Lower lobe of right lung (tissue), 2 donors: ENCODE results near the gene GDF7. TPM values are rescaled to one million over a fixed set of nuclear protein-coding genes. Genes with fewer than 3 reads are reported as not detected.

Experiments used
- ATAC-seq, 2 donors: fragments of 200-7000 bp; cut with Tn5 transposase; one replicate each; pipeline ENCODE4 v1.9.1; 2020 to 2022; ENCODE audit warnings: mild to moderate bottlenecking in 2 of 2, moderate library complexity in 2 of 2
- DNase-seq: peaks from one replicate; pipeline ENCODE4 v3.0.0-alpha.2; 2020
- H3K27ac ChIP-seq: fragments of 200-600 bp; one replicate; pipeline ENCODE4 v1.8.0; 2022
- H3K27me3 ChIP-seq: fragments of 200-600 bp; one replicate; pipeline ENCODE4 v1.8.0; 2022; ENCODE audit warnings: low read depth
- H3K36me3 ChIP-seq: fragments of 200-600 bp; one replicate; pipeline ENCODE4 v1.8.0; 2022; ENCODE audit warnings: mild to moderate bottlenecking
- H3K4me1 ChIP-seq: fragments of 200-600 bp; one replicate; pipeline ENCODE4 v1.8.0; 2022
- H3K4me3 ChIP-seq: fragments of 200-600 bp; one replicate; pipeline ENCODE4 v1.8.0; 2022; ENCODE audit warnings: mild to moderate bottlenecking
- H3K9me3 ChIP-seq: fragments of 200-600 bp; one replicate; pipeline ENCODE4 v1.8.0; 2022
- intact Hi-C: fragments of 100-400 bp; cut with DNase I; formaldehyde crosslinking; loops from one replicate; pipeline ENCODE4 v1.11.0; 2022
- total RNA-seq: library from RNA; stranded (reverse); fragmentation: NEBNext Ultra II Directional; extraction: Animal tissue kit (Norgen Biotek cat#: 25700); gene quantifications from one replicate; pipeline ENCODE4 v1.2.1, GENCODE V29; 2021
- TF ChIP-seq, protein P1 (sequence below): fragments of 200-600 bp; IDR thresholded peaks from one replicate; pipeline ENCODE4 v1.8.0; 2022; ENCODE audit warnings: antibody characterized with exemption, mild to moderate bottlenecking
- donor health status: DM: no; HTN: yes; CAD: no; lungs with severe emphysema.

The GDF7 gene
- total RNA-seq, 1 donor from 2014 or later = 0.62 TPM

- no peak overlapping the region for H3K4me3 ChIP-seq
- DNase-seq (no peak), ATAC-seq (no peak)
- no peaks in the 10 kb centered on the region for H3K36me3 ChIP-seq
- peaks cover 25% of the 10 kb centered on the region for H3K4me1 ChIP-seq
- no peak overlapping the region for H3K27ac ChIP-seq
- H3K27me3 ChIP-seq = peaks cover 97% of the 10 kb centered on the region
- intact Hi-C loops = no loop called here
- H3K9me3 ChIP-seq = no peaks in the 10 kb centered on the region
- TF ChIP-seq, protein P1, sequence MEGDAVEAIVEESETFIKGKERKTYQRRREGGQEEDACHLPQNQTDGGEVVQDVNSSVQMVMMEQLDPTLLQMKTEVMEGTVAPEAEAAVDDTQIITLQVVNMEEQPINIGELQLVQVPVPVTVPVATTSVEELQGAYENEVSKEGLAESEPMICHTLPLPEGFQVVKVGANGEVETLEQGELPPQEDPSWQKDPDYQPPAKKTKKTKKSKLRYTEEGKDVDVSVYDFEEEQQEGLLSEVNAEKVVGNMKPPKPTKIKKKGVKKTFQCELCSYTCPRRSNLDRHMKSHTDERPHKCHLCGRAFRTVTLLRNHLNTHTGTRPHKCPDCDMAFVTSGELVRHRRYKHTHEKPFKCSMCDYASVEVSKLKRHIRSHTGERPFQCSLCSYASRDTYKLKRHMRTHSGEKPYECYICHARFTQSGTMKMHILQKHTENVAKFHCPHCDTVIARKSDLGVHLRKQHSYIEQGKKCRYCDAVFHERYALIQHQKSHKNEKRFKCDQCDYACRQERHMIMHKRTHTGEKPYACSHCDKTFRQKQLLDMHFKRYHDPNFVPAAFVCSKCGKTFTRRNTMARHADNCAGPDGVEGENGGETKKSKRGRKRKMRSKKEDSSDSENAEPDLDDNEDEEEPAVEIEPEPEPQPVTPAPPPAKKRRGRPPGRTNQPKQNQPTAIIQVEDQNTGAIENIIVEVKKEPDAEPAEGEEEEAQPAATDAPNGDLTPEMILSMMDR = no peak
Observed at GRCh38 chr2:20668871-20669475, 2.0 kb downstream of the GDF7 start.

DNA sequence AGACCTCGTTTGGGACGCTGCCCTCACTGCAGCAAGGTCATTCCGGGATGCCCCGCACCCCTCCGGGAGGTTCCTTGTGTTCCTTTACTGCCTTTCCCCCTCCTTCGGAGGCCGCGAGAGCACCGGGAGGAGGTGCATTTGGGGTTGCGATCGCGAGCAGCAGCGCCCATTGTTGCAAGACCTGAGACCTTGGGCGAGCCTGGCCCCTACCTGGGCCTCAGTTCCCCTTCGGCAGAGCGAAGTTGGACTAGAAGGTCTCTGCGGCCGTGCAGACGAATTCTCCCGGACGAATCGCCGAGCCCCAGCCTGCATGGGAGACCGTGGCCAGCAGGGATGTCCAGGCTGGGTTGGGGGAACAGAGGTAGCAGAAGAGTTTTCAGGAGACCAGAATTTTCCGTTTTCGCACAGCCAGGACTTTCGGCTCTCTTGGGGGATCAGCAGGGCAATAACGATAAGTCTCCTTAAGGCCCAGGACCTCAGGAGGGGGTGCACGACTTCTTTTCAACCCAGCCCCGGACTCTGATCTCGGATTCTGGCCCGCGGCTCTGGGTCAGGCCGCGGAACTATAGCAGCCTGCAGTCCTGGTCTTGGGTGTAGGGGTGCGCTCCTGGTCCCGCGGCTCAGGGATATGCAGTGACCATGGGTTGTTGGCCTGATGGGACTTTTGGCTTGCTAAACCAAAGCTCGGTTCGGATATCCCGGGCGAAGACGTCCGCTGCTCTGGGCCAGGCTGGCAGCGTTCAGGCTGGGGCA, 2.8 kb downstream of the GDF7 start:
- Histone ChIP-seq H3K9me3 (no peaks in the 10 kb centered on the region), H3K27ac (no peak overlapping the region), H3K4me1 (peaks cover 25% of the 10 kb centered on the region), H3K27me3 (peaks cover 96% of the 10 kb centered on the region), H3K36me3 (no peaks in the 10 kb centered on the region), H3K4me3 (no peak overlapping the region)
- ATAC-seq (no peak), DNase-seq (no peak)
- TF ChIP-seq, protein P1 = no peak
- intact Hi-C loops = loop anchor here (10.0 kb wide), 1 partner anchor 295 kb away; no protein-coding TSS in a partner anchor

DNA sequence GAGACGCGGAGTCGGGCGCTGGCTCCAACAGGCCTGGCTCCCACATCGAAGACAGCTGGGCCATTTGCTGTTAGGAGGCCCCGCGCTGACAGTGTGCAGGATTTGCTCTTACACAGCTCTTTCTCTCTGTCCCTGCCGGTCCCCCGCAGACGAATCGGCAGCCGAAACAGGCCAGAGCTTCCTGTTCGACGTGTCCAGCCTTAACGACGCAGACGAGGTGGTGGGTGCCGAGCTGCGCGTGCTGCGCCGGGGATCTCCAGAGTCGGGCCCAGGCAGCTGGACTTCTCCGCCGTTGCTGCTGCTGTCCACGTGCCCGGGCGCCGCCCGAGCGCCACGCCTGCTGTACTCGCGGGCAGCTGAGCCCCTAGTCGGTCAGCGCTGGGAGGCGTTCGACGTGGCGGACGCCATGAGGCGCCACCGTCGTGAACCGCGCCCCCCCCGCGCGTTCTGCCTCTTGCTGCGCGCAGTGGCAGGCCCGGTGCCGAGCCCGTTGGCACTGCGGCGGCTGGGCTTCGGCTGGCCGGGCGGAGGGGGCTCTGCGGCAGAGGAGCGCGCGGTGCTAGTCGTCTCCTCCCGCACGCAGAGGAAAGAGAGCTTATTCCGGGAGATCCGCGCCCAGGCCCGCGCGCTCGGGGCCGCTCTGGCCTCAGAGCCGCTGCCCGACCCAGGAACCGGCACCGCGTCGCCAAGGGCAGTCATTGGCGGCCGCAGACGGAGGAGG, 3.5 kb downstream of the GDF7 start:
- H3K4me3 ChIP-seq = no peak overlapping the region
- no peak for DNase-seq
- peaks cover 93% of the 10 kb centered on the region for H3K27me3 ChIP-seq
- no peak for ATAC-seq
- TF ChIP-seq, protein P1 = no peak
- no peaks in the 10 kb centered on the region for H3K9me3 ChIP-seq
- intact Hi-C loops = loop anchor here (10.0 kb wide), 1 partner anchor 294 kb away; no protein-coding TSS in a partner anchor
- no peaks in the 10 kb centered on the region for H3K36me3 ChIP-seq
- H3K4me1 ChIP-seq = peaks cover 25% of the 10 kb centered on the region
- no peak overlapping the region for H3K27ac ChIP-seq

GRCh38 chr2:20671036-20671735, 4.2 kb downstream of the GDF7 start:
- Histone ChIP-seq H3K4me3 (no peak overlapping the region), H3K27me3 (peaks cover 86% of the 10 kb centered on the region), H3K4me1 (peaks cover 18% of the 10 kb centered on the region), H3K27ac (no peak overlapping the region), H3K36me3 (no peaks in the 10 kb centered on the region), H3K9me3 (no peaks in the 10 kb centered on the region)
- DNase-seq (no peak), ATAC-seq (no peak)
- TF ChIP-seq, protein P1 = no peak
- intact Hi-C loops = loop anchor here (10.0 kb wide), 1 partner anchor 294 kb away; no protein-coding TSS in a partner anchor

DNA sequence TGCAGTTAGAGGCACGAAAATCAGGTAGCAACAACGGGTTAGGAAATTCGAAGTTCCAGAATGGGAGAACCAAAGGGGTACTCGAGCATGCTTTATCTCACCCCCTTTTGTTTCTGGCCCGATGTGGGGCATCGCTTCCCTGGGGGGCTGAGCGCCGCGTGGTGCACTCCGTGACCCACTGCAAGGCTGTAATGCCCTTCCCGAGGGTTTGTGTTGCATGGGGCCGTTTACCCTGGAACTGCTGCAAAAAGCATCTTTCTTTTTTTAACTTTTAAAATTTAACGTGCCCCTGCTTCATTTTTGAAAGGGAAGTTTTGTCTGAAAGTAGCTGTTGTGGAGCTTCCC, 4.8 kb downstream of the GDF7 start:
- TF ChIP-seq, protein P1 = no peak
- Histone ChIP-seq H3K4me1 (peaks cover 13% of the 10 kb centered on the region), H3K27me3 (peaks cover 81% of the 10 kb centered on the region), H3K9me3 (no peaks in the 10 kb centered on the region), H3K27ac (no peak overlapping the region), H3K36me3 (no peaks in the 10 kb centered on the region), H3K4me3 (no peak overlapping the region)
- no peak for DNase-seq
- ATAC-seq = no peak
- intact Hi-C loops = loop anchor here (10.0 kb wide), 1 partner anchor 293 kb away; no protein-coding TSS in a partner anchor
